ENCODE results near the gene GABRE.
"Not testable (repeated sequence)": the region's sequence is repeated elsewhere in the genome, so short reads cannot be mapped to it uniquely, and the experiment has no call there.

The GABRE gene

GRCh38 chrX:151966236-151966635 is 8.2 kb downstream of the GABRE start:
- no peak for DNase-seq

DNA sequence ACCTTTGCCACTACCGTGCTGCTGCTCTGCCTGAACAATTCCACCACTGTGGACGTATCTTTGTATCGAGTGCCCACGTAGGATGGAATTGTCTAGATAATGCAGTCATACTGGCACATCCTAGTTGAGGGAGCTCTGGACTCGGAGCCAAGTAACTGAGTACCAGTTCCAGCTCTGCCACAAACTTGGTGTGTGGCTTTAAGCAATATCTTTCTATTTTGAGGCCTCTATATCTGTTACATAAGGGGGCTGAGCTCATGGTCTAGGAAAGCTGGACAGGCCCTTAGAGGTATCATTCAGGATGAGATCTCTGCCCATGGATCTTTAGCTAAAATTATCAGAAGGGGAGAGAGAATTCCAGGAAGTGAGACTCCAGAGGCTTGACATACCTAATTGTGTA is 12.4 kb downstream of the GABRE start:
- no peak for DNase-seq

GRCh38 chrX:151958101-151958500 is 16.4 kb downstream of the GABRE start:
- no peak for DNase-seq

- DNase-seq: no peak
Observed at GRCh38 chrX:151954730-151955129, 19.7 kb downstream of the GABRE start.

- DNase-seq: no peak
Observed at GRCh38 chrX:151938172-151938571, 36.3 kb downstream of the GABRE start.

GRCh38 chrX:151935358-151935757 is 39.1 kb downstream of the GABRE start:
- no peak for DNase-seq

DNA sequence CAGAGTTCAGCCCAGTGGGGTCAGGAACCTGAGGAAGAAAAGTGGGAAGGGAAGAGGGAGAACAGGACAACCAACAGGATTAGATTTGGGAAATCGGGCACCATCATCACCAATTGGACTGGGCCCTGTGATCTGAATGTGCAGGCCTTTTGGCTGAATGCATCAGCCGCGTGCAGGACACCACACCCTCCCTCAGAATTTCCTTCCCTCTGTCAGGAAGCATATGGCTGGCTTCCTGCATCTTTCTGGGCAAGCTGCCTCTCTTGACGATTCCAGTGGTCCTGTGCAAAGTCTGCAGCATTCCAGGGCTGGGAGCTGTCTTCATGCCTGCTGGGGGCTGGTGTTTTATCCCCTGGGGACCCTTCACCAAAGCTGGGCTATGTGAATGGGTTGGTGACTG is 45.4 kb downstream of the GABRE start:
- DNase-seq: no peak

DNA sequence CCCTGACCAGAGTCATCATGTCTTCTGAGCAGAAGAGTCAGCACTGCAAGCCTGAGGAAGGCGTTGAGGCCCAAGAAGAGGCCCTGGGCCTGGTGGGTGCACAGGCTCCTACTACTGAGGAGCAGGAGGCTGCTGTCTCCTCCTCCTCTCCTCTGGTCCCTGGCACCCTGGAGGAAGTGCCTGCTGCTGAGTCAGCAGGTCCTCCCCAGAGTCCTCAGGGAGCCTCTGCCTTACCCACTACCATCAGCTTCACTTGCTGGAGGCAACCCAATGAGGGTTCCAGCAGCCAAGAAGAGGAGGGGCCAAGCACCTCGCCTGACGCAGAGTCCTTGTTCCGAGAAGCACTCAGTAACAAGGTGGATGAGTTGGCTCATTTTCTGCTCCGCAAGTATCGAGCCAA is 50.8 kb downstream of the GABRE start:
- no peak for DNase-seq

DNA sequence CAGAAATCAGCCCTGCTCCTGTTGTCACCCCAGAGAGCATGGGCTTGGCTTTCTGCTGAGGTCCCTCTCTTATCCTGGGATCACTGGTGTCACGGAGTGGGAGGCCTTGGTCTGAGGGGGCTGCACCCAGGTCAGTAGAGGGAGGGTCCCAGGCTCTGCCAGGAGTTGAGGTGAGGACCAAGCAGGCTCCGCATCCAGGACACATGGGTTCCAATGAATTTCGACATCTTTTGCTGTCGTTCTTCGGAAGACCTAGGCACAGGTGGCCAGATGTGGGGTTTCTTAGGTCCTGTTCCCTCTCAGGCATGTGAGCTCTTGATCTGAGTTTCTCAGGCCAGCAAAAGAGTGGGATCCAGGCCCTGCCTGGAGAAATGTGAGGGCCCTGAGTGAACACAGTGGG is 51.8 kb downstream of the GABRE start:
- DNase-seq: no peak

DNA sequence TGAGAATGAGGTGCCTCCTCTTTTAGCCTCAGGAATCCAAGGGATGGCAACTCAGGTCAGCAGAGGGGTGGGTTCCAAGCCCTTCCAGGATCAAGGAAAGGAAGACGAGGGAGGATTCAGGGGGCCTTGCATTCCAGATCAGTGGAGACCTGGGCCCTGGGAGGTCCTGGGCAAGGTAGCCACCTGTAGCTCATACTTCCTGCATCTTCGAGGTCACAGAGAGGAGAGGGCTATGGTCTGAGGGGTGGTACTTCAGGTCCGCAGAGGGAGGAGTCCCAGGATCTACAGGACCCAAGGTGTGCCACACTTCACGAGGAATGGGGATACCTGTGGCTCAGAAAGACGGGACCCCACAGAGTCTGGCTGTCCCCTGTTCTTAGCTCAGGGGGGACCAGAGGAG is 52.6 kb downstream of the GABRE start:
- DNase-seq: no peak

- DNase-seq: no peak
Observed at GRCh38 chrX:151921292-151921691, 53.2 kb downstream of the GABRE start.

DNA sequence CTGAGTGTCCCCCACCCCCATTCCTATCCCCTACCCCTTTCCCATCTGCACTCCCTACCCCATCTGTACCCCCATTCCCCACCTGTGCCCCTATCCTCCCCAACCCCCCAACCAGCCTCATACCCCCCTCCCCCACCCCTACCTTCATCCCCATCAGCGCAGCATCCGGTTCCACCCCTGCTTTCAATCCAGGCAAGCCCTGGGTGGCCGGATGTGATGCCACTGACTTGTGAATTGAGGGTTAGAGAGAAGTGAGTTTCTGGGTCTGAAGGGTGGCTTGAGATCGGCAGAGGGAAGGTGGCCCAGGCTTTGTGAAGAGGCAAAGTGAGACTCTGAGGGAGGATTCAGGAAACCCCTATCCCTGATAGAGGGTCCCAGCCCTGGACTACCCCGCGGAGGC is 53.9 kb downstream of the GABRE start:
- no peak for DNase-seq

DNA sequence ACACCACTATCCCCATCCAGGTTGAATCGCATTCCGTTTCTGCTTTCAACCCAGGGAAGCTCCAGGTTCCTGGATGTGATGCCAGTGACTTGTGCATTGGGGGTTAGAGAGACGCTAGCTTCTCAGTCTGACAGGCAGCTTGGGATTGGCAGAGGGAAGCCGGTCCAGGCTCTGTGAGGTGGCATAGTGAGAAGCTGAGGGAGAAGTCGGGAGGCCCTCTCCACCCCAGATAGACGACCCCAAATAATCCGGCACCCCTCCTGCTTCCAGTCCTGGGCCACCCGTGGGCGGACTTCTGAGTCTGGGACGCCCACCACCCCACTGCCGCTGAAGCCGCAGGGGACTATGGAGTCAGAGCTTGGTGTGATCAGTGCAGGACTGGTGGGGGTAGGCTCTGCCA is 54.4 kb downstream of the GABRE start:
- DNase-seq: no peak

GRCh38 chrX:151919610-151920009 is 54.9 kb downstream of the GABRE start:
- DNase-seq: no peak

DNA sequence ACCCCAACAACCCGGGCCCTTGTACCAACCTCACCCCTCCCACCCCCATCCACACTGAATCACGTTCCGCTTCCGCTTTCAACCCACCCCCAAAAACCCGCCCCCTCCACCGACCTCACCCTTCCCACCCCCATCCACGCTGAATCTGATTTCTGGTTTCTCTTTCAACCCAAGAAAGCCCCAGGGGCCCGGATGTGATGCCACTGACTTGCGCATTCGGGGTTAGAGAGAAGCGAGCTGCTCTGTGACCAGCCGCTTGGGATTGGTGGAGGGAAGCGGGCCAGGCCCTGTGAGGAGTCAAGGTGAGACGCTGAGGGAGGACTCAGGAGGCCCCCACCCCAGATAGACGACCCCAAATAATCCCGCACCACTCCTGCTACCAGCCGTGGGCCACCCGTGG is 55.7 kb downstream of the GABRE start:
- DNase-seq: not testable (repeated sequence)

- DNase-seq: no peak
Observed at GRCh38 chrX:151912780-151913179, 61.7 kb downstream of the GABRE start, which contains the start of gene MAGEA4. MAGEA4 (plus strand) TSS chrX:151912889; CDS start chrX:151923665, 10,776 bp downstream.

GRCh38 chrX:151912221-151912620 is 62.3 kb downstream of the GABRE start:
- DNase-seq: no peak

- no peak for DNase-seq
Observed at GRCh38 chrX:151904989-151905388, 69.5 kb downstream of the GABRE start.

All from activated effector memory CD4-positive, alpha-beta T cell treated with anti-CD3 and anti-CD28 coated beads, Interleukin-2, amount 50 U/mL, for 16 hours (primary cell).